ENCODE data around the gene AJAP1. TPM values are rescaled to one million over a fixed set of nuclear protein-coding genes. Genes with fewer than 3 reads are reported as not detected.

The AJAP1 gene
- total and polyA plus RNA-seq, 2 of the 8 experiments (the other 6 are each of a cell fraction or from before 2014, with no cell fraction given) = 1.9 to 6.2 TPM

GRCh38 chr1:4615138-4615470 is 39.3 kb upstream of the AJAP1 start:
- Histone ChIP-seq H3K27ac (ENCODE audit: low read depth, low read length) (no peak overlapping the region), H3K23ac (ENCODE audit: insufficient read length) (no peak overlapping the region), H3K18ac (ENCODE audit: extremely low read depth, low read length) (no peak overlapping the region), H3K14ac (ENCODE audit: insufficient read length) (no peak overlapping the region), H3K9me3 (ENCODE audit: insufficient read depth in 2 of 2, low read depth in 1 of 2, low read length in 1 of 2) (0 out of 4 replicates have a peak, but pooled peaks cover 0 to 5% of the 10 kb centered on the region in 2 experiments), H2BK15ac (ENCODE audit: low read length) (no peak overlapping the region), H4K5ac (ENCODE audit: insufficient read length, low read depth, low read length) (no peak overlapping the region), H2BK120ac (replicated peaks; ENCODE audit: low read depth, low read length) (no peak overlapping the region), H3K79me1 (ENCODE audit: low read depth, low read length) (no peaks in the 10 kb centered on the region), H3K56ac (replicated peaks; ENCODE audit: insufficient read length, low read depth, low read length) (no peak overlapping the region), H3K4me2 (ENCODE audit: insufficient read depth in 1 of 2, low read depth in 2 of 2, low read length in 2 of 2) (no peak overlapping the region), H3K9ac (replicated peaks in 1 of 4; ENCODE audit: extremely low read depth in 1 of 4, low read depth in 3 of 4, low read length in 3 of 4) (no peak overlapping the region), H2AFZ (ENCODE audit: low read length) (no peak overlapping the region), H3K4me3 (ENCODE audit: extremely low read depth in 1 of 4, insufficient read depth in 2 of 4, low read depth in 3 of 4, low read length in 4 of 4) (no peak overlapping the region), H3K4me1 (replicated peaks in 1 of 4; ENCODE audit: control insufficient read depth in 3 of 4, insufficient read depth in 4 of 4, low read length in 3 of 4) (peaks cover 0 to 6% (median 3%) of the 10 kb centered on the region in 4 experiments; a peak in 3 of 7 replicates), H2AK5ac (ENCODE audit: low read depth, low read length) (no peak overlapping the region), H2BK20ac (ENCODE audit: low read length) (no peak overlapping the region), H3K79me2 (ENCODE audit: control insufficient read depth in 1 of 2, insufficient read depth in 2 of 2, low read length in 2 of 2) (no peaks in the 10 kb centered on the region), H3K27me3 (replicated peaks in 1 of 4; ENCODE audit: control insufficient read depth in 3 of 4, extremely low read depth in 1 of 4, insufficient read depth in 3 of 4, low read length in 3 of 4) (no peaks in the 10 kb centered on the region), H3K23me2 (ENCODE audit: low read depth, low read length) (no peaks in the 10 kb centered on the region), H2BK12ac (ENCODE audit: low read depth, low read length) (no peak overlapping the region), H4K8ac (ENCODE audit: extremely low read depth, insufficient read depth, low read length) (no peak overlapping the region), H4K20me1 (replicated peaks in 1 of 2; ENCODE audit: control insufficient read depth in 1 of 2, insufficient read depth in 2 of 2, low read length in 2 of 2) (no peaks in the 10 kb centered on the region), H2BK5ac (ENCODE audit: low read depth, low read length) (no peak overlapping the region), H3K4ac (replicated peaks; ENCODE audit: insufficient read length, low read depth, low read length) (no peak overlapping the region), H3K36me3 (ENCODE audit: control insufficient read depth in 2 of 4, insufficient read depth in 4 of 4, low read length in 3 of 4) (no peaks in the 10 kb centered on the region), H4K91ac (replicated peaks; ENCODE audit: insufficient read length, low read length) (no peak overlapping the region)
- DNase-seq (ENCODE audit: low read depth in 1 of 2, low spot score in 2 of 2) (no peak), FAIRE-seq (no peak)
- POLR2A ChIA-PET (ENCODE audit: partially characterized antibody) = no interaction called here
- WGBS, 2 experiments (ENCODE audit: extremely low coverage in 1 of 2, insufficient coverage in 1 of 2, insufficient read length in 1 of 2, insufficient replicate concordance in 2 of 2, low coverage in 1 of 2, low lambda C conversion rate in 2 of 2, missing lambda C conversion rate in 1 of 2) = 91% methylated on average over 15 of the region's 15 CpGs; no CpG with 5 or more reads in 1 of the 2 experiments
- no peak for TF ChIP-seq POLR2A (IDR thresholded peaks at IDR 0.05; ENCODE audit: control extremely low read depth in 1 of 2, low read depth in 2 of 2, low read length in 2 of 2)
- TF ChIP-seq TAF1 (IDR thresholded peaks at IDR 0.05; ENCODE audit: low read depth, low read length) = no peak
- no peak for TF ChIP-seq NRF1 (IDR thresholded peaks at IDR 0.05; ENCODE audit: low read depth, low read length)
- no peak for TF ChIP-seq RXRA (IDR thresholded peaks at IDR 0.05; ENCODE audit: insufficient read depth, low read depth, low read length)
- no peak for TF ChIP-seq SRF (IDR thresholded peaks at IDR 0.05; ENCODE audit: low read depth, low read length)
- no peak for TF ChIP-seq E2F6 (IDR thresholded peaks at IDR 0.05)
- CTCF ChIA-PET (ENCODE audit: partially characterized antibody) = interaction anchor here (1.3 kb wide), 1 partner anchor 37 kb away, joined by 3 read pairs; no protein-coding TSS in a partner anchor

All from H1 (cell line).